SK-N-SH treated with all-trans-retinoic acid at 6 μM for 48 hours (cell line): Measurements from ENCODE around the gene NCK2.

Experiments
- ATAC-seq: fragments of 200-7000 bp; cut with Tn5 transposase; 3 replicates; pipeline ENCODE4 v1.9.1; 2020; ENCODE audit warnings: mild to moderate bottlenecking, moderate library complexity
- ARNTL ChIP-seq: fragments of 450-650 bp; formaldehyde crosslinking; IDR thresholded peaks from 2 replicates; pipeline ENCODE4 v1.5.0; 2020; ENCODE audit warnings: low read depth, mild to moderate bottlenecking, moderate library complexity, borderline replicate concordance
- BACH2 ChIP-seq: fragments of 250-450 bp; sonication (Bioruptor Pico); IDR thresholded peaks from 2 replicates; pipeline ENCODE4 v1.9.0; 2021; ENCODE audit warnings: mild to moderate bottlenecking, borderline replicate concordance
- CREB5 ChIP-seq: fragments of 250-450 bp; sonication (Bioruptor Pico); IDR thresholded peaks from 2 replicates; pipeline ENCODE4 v1.5.1; 2020; ENCODE audit warnings: low read depth, mild to moderate bottlenecking, moderate library complexity
- CSDC2 ChIP-seq: fragments of 250-450 bp; sonication (Bioruptor Pico); IDR thresholded peaks from 2 replicates; pipeline ENCODE4 v1.5.0; 2020; ENCODE audit warnings: mild to moderate bottlenecking, moderate library complexity
- CSRNP3 ChIP-seq: fragments of 250-450 bp; sonication (Bioruptor Pico); IDR thresholded peaks from 2 replicates; pipeline ENCODE4 v1.5.1; 2021; ENCODE audit warnings: mild to moderate bottlenecking, moderate library complexity
- ESRRG ChIP-seq: fragments of 250-450 bp; sonication (Bioruptor Pico); IDR thresholded peaks from 2 replicates; pipeline ENCODE4 v1.6.1; 2021; ENCODE audit warnings: mild to moderate bottlenecking
- GLIS3 ChIP-seq: fragments of 250-450 bp; sonication (Bioruptor Pico); IDR thresholded peaks from 2 replicates; pipeline ENCODE4 v1.5.0; 2020; ENCODE audit warnings: mild to moderate bottlenecking, moderate library complexity
- OSR1 ChIP-seq: fragments of 250-450 bp; sonication (Bioruptor Pico); IDR thresholded peaks from 2 replicates; pipeline ENCODE4 v1.8.0; 2022; ENCODE audit warnings: moderate library complexity, mild to moderate bottlenecking, inconsistent platforms
- PATZ1 ChIP-seq: fragments of 250-450 bp; sonication (Bioruptor Pico); IDR thresholded peaks from 2 replicates; pipeline ENCODE4 v1.8.0; 2020; ENCODE audit warnings: mild to moderate bottlenecking, moderate library complexity, borderline replicate concordance
- POU6F1 ChIP-seq: fragments of 250-450 bp; sonication (Bioruptor Pico); IDR thresholded peaks from 2 replicates; pipeline ENCODE4 v1.8.0; 2021; ENCODE audit warnings: low read depth, mild to moderate bottlenecking, moderate library complexity, borderline replicate concordance
- PPARA ChIP-seq: fragments of 250-450 bp; sonication (Bioruptor Pico); IDR thresholded peaks from 2 replicates; pipeline ENCODE4 v1.5.0; 2020; ENCODE audit warnings: mild to moderate bottlenecking, borderline replicate concordance
- RARB ChIP-seq: fragments of 250-450 bp; sonication (Bioruptor Pico); IDR thresholded peaks from 2 replicates; pipeline ENCODE4 v1.8.0; 2021; ENCODE audit warnings: mild to moderate bottlenecking, moderate library complexity
- TCF4 ChIP-seq: fragments of 250-450 bp; sonication (Bioruptor Pico); IDR thresholded peaks from 2 replicates; pipeline ENCODE4 v1.8.0; 2021; ENCODE audit warnings: mild to moderate bottlenecking, moderate library complexity, borderline replicate concordance
- TOX ChIP-seq: fragments of 250-450 bp; sonication (Bioruptor Pico); IDR thresholded peaks from 2 replicates; pipeline ENCODE4 v1.8.0; 2021; ENCODE audit warnings: mild to moderate bottlenecking, moderate library complexity, borderline replicate concordance
- TSHZ2 ChIP-seq: fragments of 250-450 bp; sonication (Bioruptor Pico); IDR thresholded peaks from 2 replicates; pipeline ENCODE4 v1.5.0; 2020; ENCODE audit warnings: mild to moderate bottlenecking, moderate library complexity
- ZC3H10 ChIP-seq: fragments of 250-450 bp; sonication (Bioruptor Pico); IDR thresholded peaks from 2 replicates; pipeline ENCODE4 v1.5.1; 2021; ENCODE audit warnings: mild to moderate bottlenecking, moderate library complexity
- ZFP3 ChIP-seq: fragments of 250-450 bp; sonication (Bioruptor Pico); IDR thresholded peaks from 2 replicates; pipeline ENCODE4 v1.5.0; 2020; ENCODE audit warnings: mild to moderate bottlenecking, moderate library complexity
- ZFP30 ChIP-seq: fragments of 450-650 bp; formaldehyde crosslinking; IDR thresholded peaks from 2 replicates; pipeline ENCODE4 v1.5.0; 2022; ENCODE audit warnings: mild to moderate bottlenecking, moderate library complexity
- ZNF565 ChIP-seq: fragments of 450-650 bp; formaldehyde crosslinking; conservative IDR thresholded peaks from 2 replicates; pipeline ENCODE4 v1.5.0; 2020; ENCODE audit warnings: low read depth, mild to moderate bottlenecking, moderate library complexity
- ZNF70 ChIP-seq: fragments of 450-650 bp; formaldehyde crosslinking; IDR thresholded peaks from 2 replicates; pipeline ENCODE4 v1.5.0; 2020; ENCODE audit warnings: mild to moderate bottlenecking, moderate library complexity

NCK2 gene

GRCh38 chr2:105867587-105867986 lies 122.9 kb downstream of the NCK2 start:
- no peak for ATAC-seq

GRCh38 chr2:105868060-105868459 lies 123.3 kb downstream of the NCK2 start:
- ATAC-seq, result no peak
- TF ChIP-seq PPARA (CRISPR knock-in tag) (no peak), ZFP30 (CRISPR knock-in tag) (no peak), CSDC2 (no peak), ZNF70 (CRISPR knock-in tag) (no peak), PATZ1 (CRISPR knock-in tag) (no peak), TCF4 (no peak), CREB5 (CRISPR knock-in tag) (no peak), GLIS3 (CRISPR knock-in tag) (no peak), ESRRG (no peak), RARB (CRISPR knock-in tag) (no peak), OSR1 (CRISPR knock-in tag) (no peak), ZNF565 (CRISPR knock-in tag) (no peak), TSHZ2 (no peak)

More at GRCh38 chr2:105867587-105867986, 122.9 kb downstream of the NCK2 start:
- TF ChIP-seq CREB5 (CRISPR knock-in tag) (no peak), ZFP3 (no peak), TSHZ2 (no peak), OSR1 (CRISPR knock-in tag) (no peak), RARB (CRISPR knock-in tag) (no peak), GLIS3 (CRISPR knock-in tag) (no peak), TOX (CRISPR knock-in tag) (no peak)

- no peak for TF ChIP-seq CSRNP3
- no peak for TF ChIP-seq ESRRG
- TF ChIP-seq, all 23 proteins: peak for 0
- no peak for ATAC-seq
Measured at GRCh38 chr2:105869341-105869740, 124.6 kb downstream of the NCK2 start.

GRCh38 chr2:105870062-105870461 lies 125.3 kb downstream of the NCK2 start:
- ATAC-seq, result no peak
- TF ChIP-seq POU6F1, result no peak
- no peak for TF ChIP-seq ZC3H10 (CRISPR knock-in tag)
- no peak for TF ChIP-seq PATZ1 (CRISPR knock-in tag)
- TF ChIP-seq BACH2 (CRISPR knock-in tag), result no peak
- no peak for TF ChIP-seq CSDC2
- no peak for TF ChIP-seq ARNTL (CRISPR knock-in tag)
- TF ChIP-seq ZNF70 (CRISPR knock-in tag), result no peak
- no peak for TF ChIP-seq ZFP30 (CRISPR knock-in tag)
- TF ChIP-seq TOX (CRISPR knock-in tag), result no peak
- no peak for TF ChIP-seq OSR1 (CRISPR knock-in tag)
- TF ChIP-seq RARB (CRISPR knock-in tag), result no peak
- no peak for TF ChIP-seq TCF4
